H9 (cell line): ENCODE data around the gene UBTF. TPM values are rescaled to one million over a fixed set of nuclear protein-coding genes. Genes with fewer than 3 reads are reported as not detected.

ENCODE experiments used
- DNase-seq: peaks from one replicate; pipeline ENCODE4 v3.0.0-alpha.2; 2017
- H2AFZ ChIP-seq: one replicate; pipeline ENCODE4 v1.6.1; 2013; ENCODE audit warnings: mild to moderate bottlenecking, low read length, control low read depth, moderate library complexity
- H2AK5ac ChIP-seq: 2 replicates; pipeline ENCODE4 v1.6.1; 2013; ENCODE audit warnings: low read length, control low read depth, mixed read lengths; ENCODE audit not compliant: insufficient read length
- H2BK120ac ChIP-seq: one replicate; pipeline ENCODE4 v1.6.1; 2013; ENCODE audit warnings: low read depth, mild to moderate bottlenecking, low read length, control low read depth, inconsistent platforms; ENCODE audit not compliant: poor library complexity, severe bottlenecking
- H2BK12ac ChIP-seq: 2 replicates; pipeline ENCODE4 v1.6.1; 2013; ENCODE audit warnings: low read length, control low read depth, mixed read lengths, low read depth; ENCODE audit not compliant: insufficient read length
- H2BK15ac ChIP-seq: 2 replicates; pipeline ENCODE4 v1.6.1; 2013; ENCODE audit warnings: low read depth, low read length, control low read depth
- H2BK20ac ChIP-seq: one replicate; pipeline ENCODE4 v1.6.1; 2013; ENCODE audit warnings: low read depth, mild to moderate bottlenecking, low read length, control low read depth, inconsistent platforms; ENCODE audit not compliant: poor library complexity, severe bottlenecking
- H2BK5ac ChIP-seq: 2 replicates; pipeline ENCODE4 v1.6.1; 2013; ENCODE audit warnings: low read length, control low read depth, mixed read lengths; ENCODE audit not compliant: insufficient read length
- H3K14ac ChIP-seq: 2 replicates; pipeline ENCODE4 v1.6.1; 2013; ENCODE audit warnings: low read length, control low read depth; ENCODE audit not compliant: insufficient read depth
- H3K18ac ChIP-seq: 2 replicates; pipeline ENCODE4 v1.6.1; 2013; ENCODE audit warnings: low read depth, mild to moderate bottlenecking, mixed read lengths, low read length, control low read depth; ENCODE audit not compliant: insufficient read length
- H3K23ac ChIP-seq: 2 replicates; pipeline ENCODE4 v1.6.1; 2013; ENCODE audit warnings: low read length, control low read depth, mixed read lengths, low read depth; ENCODE audit not compliant: insufficient read length
- H3K23me2 ChIP-seq: 2 replicates; pipeline ENCODE4 v1.6.1; 2013; ENCODE audit warnings: low read depth, mild to moderate bottlenecking, mixed read lengths, low read length, control low read depth; ENCODE audit not compliant: insufficient read length, poor library complexity, severe bottlenecking
- H3K27ac ChIP-seq: 2 replicates; pipeline ENCODE4 v1.5.1; 2013; ENCODE audit warnings: low read length, control low read depth, mixed read lengths, low read depth; ENCODE audit not compliant: insufficient read length
- H3K27me3 ChIP-seq: 2 replicates; pipeline ENCODE4 v1.6.1; 2013; ENCODE audit warnings: low read length, control low read depth, inconsistent platforms; ENCODE audit not compliant: insufficient read depth
- H3K4ac ChIP-seq: 2 replicates; pipeline ENCODE4 v1.6.1; 2013; ENCODE audit warnings: low read depth, mild to moderate bottlenecking, control low read depth, inconsistent platforms, low read length, moderate library complexity
- H3K4me1 ChIP-seq: 2 replicates; pipeline ENCODE4 v1.6.1; 2013; ENCODE audit warnings: low read length, control low read depth, inconsistent platforms; ENCODE audit not compliant: insufficient read depth
- H3K4me2 ChIP-seq: 2 replicates; pipeline ENCODE4 v1.6.1; 2013; ENCODE audit warnings: low read length, control low read depth, mixed read lengths; ENCODE audit not compliant: insufficient read length, insufficient read depth
- H3K56ac ChIP-seq: 2 replicates; pipeline ENCODE4 v1.6.1; 2013; ENCODE audit warnings: low read depth, mild to moderate bottlenecking, mixed read lengths, low read length, control low read depth; ENCODE audit not compliant: insufficient read length
- H3K79me1 ChIP-seq: 2 replicates; pipeline ENCODE4 v1.6.1; 2013; ENCODE audit warnings: low read depth, mild to moderate bottlenecking, moderate library complexity, low read length, control low read depth, inconsistent platforms; ENCODE audit not compliant: insufficient read depth, poor library complexity, severe bottlenecking
- H3K79me2 ChIP-seq: 2 replicates; pipeline ENCODE4 v1.6.1; 2013; ENCODE audit warnings: low read length, control low read depth, inconsistent platforms; ENCODE audit not compliant: insufficient read depth
- H3K9ac ChIP-seq: 2 replicates; pipeline ENCODE4 v1.6.1; 2013; ENCODE audit warnings: low read length, control low read depth, mixed read lengths; ENCODE audit not compliant: insufficient read length; ENCODE audit errors: extremely low read depth
- H3K9me3 ChIP-seq: one replicate; pipeline ENCODE4 v1.6.1; 2013; ENCODE audit warnings: low read depth, low read length, inconsistent platforms; ENCODE audit not compliant: control insufficient read depth
- H3T11ph ChIP-seq: one replicate; pipeline ENCODE4 v1.6.1; 2013; ENCODE audit warnings: mild to moderate bottlenecking, low read length, control low read depth, inconsistent platforms
- H4K20me1 ChIP-seq: one replicate; pipeline ENCODE4 v1.6.1; 2013; ENCODE audit not compliant: control insufficient read depth, insufficient read length, insufficient read depth
- H4K5ac ChIP-seq: 2 replicates; pipeline ENCODE4 v1.6.1; 2013; ENCODE audit warnings: low read depth, mild to moderate bottlenecking, mixed read lengths, low read length, control low read depth; ENCODE audit not compliant: insufficient read length
- H4K8ac ChIP-seq: replicated peaks from 2 replicates; pipeline ENCODE4 v1.6.1; 2013; ENCODE audit warnings: low read length, control low read depth, mixed read lengths, low read depth; ENCODE audit not compliant: insufficient read length
- H4K91ac ChIP-seq: 2 replicates; pipeline ENCODE4 v1.6.1; 2013; ENCODE audit warnings: low read depth, mild to moderate bottlenecking, moderate library complexity, mixed read lengths, low read length, control low read depth; ENCODE audit not compliant: insufficient read length
- H3K27ac Mint-ChIP-seq, 3 experiments: 2 replicates in 2 of 3; 3 replicates in 1 of 3; pipeline ENCODE4 v1.8.0; 2020 to 2021; ENCODE audit warnings: mixed read lengths in 3 of 3, mild to moderate bottlenecking in 1 of 3, moderate library complexity in 1 of 3
- H3K27me3 Mint-ChIP-seq: 2 replicates; pipeline ENCODE4 v1.8.0; 2021; ENCODE audit warnings: low read depth, mild to moderate bottlenecking, moderate library complexity, mixed read lengths
- H3K36me3 Mint-ChIP-seq, 3 experiments: 2 replicates in 2 of 3; 3 replicates in 1 of 3; pipeline ENCODE4 v1.8.0; 2020 to 2021; ENCODE audit warnings: low read depth in 3 of 3, mixed read lengths in 3 of 3; ENCODE audit not compliant: insufficient read depth in 1 of 3
- H3K4me1 Mint-ChIP-seq, 2 experiments: 2 replicates each; pipeline ENCODE4 v1.8.0; 2020; ENCODE audit warnings: mixed read lengths in 2 of 2
- H3K4me3 Mint-ChIP-seq, 2 experiments: 2 replicates in 1 of 2; 3 replicates in 1 of 2; pipeline ENCODE4 v1.8.0; 2020 to 2021; ENCODE audit warnings: mild to moderate bottlenecking in 2 of 2, mixed read lengths in 2 of 2, moderate library complexity in 1 of 2
- H3K9me3 Mint-ChIP-seq, 2 experiments: 2 replicates in 1 of 2; 3 replicates in 1 of 2; pipeline ENCODE4 v1.8.0; 2020; ENCODE audit warnings: mild to moderate bottlenecking in 2 of 2, mixed read lengths in 2 of 2, moderate library complexity in 1 of 2
- WGBS: extraction: QIAGEN DNeasy Blood & Tissue Kit; methylation state at CpG from one replicate; pipeline ENCODE4 v1.1.7; 2013; ENCODE audit warnings: missing lambda C conversion rate, low lambda C conversion rate, mixed read lengths; ENCODE audit not compliant: insufficient read length; ENCODE audit errors: extremely low coverage; 5-methylcytosine and 5-hydroxymethylcytosine counted together
- total RNA-seq: library from RNA; stranded (reverse); gene quantifications from 2 replicates; pipeline ENCODE4 v1.2.1, GENCODE V29; 2021
- TF ChIP-seq, protein P1 (sequence below): fragments of 200-600 bp; sonication (generic); conservative IDR thresholded peaks from 3 replicates; pipeline ENCODE4 v1.8.0; 2021; ENCODE audit warnings: antibody characterized with exemption, mild to moderate bottlenecking

Gene UBTF
- total RNA-seq, 1 experiment from 2014 or later, result 151 TPM

- no peak overlapping the region for H4K91ac ChIP-seq
- no peak for DNase-seq
- no peaks in the 10 kb centered on the region for H3K23me2 ChIP-seq
- Mint-ChIP-seq H3K27me3 (peaks cover 10% of the 10 kb centered on the region), H3K9me3 (peaks cover 3 to 8% of the 10 kb centered on the region in 2 experiments; a peak in 3 of 5 replicates), H3K27ac (no peak overlapping the region), H3K4me3 (no peak overlapping the region), H3K4me1 (no peaks in the 10 kb centered on the region), H3K36me3 (peaks cover 0 to 4% (median 0%) of the 10 kb centered on the region in 3 experiments; a peak in 1 of 7 replicates)
- H4K8ac ChIP-seq, result no peak overlapping the region
- H3K4ac ChIP-seq, result no peak overlapping the region
- no peaks in the 10 kb centered on the region for H3K4me1 ChIP-seq
- no peak overlapping the region for H2BK12ac ChIP-seq
- no peak overlapping the region for H3K27ac ChIP-seq
- H3K56ac ChIP-seq, result no peak overlapping the region
- no peaks in the 10 kb centered on the region for H4K20me1 ChIP-seq
- no peak overlapping the region for H3K9ac ChIP-seq
- H3K27me3 ChIP-seq, result no peaks in the 10 kb centered on the region
- H3K14ac ChIP-seq, result no peak overlapping the region; the same call in 1 of the 2 replicates
- no peaks in the 10 kb centered on the region for H3K79me2 ChIP-seq
- no peak overlapping the region for H2BK20ac ChIP-seq
- no peak overlapping the region for H2BK120ac ChIP-seq
- no peak overlapping the region for H3K4me2 ChIP-seq
- no peak overlapping the region for H4K5ac ChIP-seq
- no peak overlapping the region for H2AFZ ChIP-seq
- no peak overlapping the region for H3K23ac ChIP-seq
- no peaks in the 10 kb centered on the region for H3K9me3 ChIP-seq
- WGBS, result no CpG with 5 or more reads among the region's 5 CpGs
- TF ChIP-seq, protein P1, sequence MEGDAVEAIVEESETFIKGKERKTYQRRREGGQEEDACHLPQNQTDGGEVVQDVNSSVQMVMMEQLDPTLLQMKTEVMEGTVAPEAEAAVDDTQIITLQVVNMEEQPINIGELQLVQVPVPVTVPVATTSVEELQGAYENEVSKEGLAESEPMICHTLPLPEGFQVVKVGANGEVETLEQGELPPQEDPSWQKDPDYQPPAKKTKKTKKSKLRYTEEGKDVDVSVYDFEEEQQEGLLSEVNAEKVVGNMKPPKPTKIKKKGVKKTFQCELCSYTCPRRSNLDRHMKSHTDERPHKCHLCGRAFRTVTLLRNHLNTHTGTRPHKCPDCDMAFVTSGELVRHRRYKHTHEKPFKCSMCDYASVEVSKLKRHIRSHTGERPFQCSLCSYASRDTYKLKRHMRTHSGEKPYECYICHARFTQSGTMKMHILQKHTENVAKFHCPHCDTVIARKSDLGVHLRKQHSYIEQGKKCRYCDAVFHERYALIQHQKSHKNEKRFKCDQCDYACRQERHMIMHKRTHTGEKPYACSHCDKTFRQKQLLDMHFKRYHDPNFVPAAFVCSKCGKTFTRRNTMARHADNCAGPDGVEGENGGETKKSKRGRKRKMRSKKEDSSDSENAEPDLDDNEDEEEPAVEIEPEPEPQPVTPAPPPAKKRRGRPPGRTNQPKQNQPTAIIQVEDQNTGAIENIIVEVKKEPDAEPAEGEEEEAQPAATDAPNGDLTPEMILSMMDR, result no peak
- H3T11ph ChIP-seq, result no peak overlapping the region
- H3K18ac ChIP-seq, result no peak overlapping the region
- H2BK15ac ChIP-seq, result no peak overlapping the region
- H2AK5ac ChIP-seq, result no peak overlapping the region
- H2BK5ac ChIP-seq, result no peak overlapping the region
- H3K79me1 ChIP-seq, result no peaks in the 10 kb centered on the region
These were observed 16.1 kb upstream of the UBTF start for GRCh38 chr17:44235583-44235936.
